ENCODE results near the gene ATP5PB.

The ATP5PB gene

DNA sequence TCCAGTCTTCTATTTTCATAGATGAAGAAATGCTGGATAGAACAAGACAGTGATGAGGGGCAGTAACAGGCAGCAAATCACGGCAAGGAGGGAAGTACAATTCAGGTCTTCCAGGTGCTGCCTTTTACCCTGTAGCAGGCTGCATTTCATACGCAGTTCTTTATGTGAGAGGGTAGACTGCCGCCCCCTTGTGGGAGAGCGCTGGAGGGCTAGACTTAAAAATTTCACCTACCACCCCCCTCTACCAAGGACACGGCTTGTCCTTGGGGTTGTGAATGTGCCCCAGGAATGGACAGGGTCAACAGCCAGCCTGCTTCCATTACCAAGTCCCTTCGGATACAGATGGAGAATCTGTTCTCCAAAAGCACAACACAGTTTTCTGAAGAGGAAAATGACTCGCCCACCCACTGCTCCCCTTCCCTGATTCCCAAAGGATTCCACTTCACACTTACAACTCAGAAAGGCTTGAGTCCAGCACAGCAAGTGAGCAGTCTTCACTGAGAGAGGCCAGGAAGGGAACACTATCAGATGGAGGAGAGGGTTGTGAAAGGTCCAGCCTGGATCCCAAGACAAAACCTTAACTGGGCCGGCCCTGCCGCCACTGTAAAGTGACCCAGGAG, 7.6 kb upstream of the ATP5PB start:
- H3K36me3 ChIP-seq (ENCODE audit: control insufficient read depth, insufficient read depth, low read length) = peaks cover 25% of the 10 kb centered on the region
- TF ChIP-seq, protein P1, sequence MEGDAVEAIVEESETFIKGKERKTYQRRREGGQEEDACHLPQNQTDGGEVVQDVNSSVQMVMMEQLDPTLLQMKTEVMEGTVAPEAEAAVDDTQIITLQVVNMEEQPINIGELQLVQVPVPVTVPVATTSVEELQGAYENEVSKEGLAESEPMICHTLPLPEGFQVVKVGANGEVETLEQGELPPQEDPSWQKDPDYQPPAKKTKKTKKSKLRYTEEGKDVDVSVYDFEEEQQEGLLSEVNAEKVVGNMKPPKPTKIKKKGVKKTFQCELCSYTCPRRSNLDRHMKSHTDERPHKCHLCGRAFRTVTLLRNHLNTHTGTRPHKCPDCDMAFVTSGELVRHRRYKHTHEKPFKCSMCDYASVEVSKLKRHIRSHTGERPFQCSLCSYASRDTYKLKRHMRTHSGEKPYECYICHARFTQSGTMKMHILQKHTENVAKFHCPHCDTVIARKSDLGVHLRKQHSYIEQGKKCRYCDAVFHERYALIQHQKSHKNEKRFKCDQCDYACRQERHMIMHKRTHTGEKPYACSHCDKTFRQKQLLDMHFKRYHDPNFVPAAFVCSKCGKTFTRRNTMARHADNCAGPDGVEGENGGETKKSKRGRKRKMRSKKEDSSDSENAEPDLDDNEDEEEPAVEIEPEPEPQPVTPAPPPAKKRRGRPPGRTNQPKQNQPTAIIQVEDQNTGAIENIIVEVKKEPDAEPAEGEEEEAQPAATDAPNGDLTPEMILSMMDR (IDR thresholded peaks at IDR 0.05; ENCODE audit: insufficient read depth, low read length, poor library complexity, severe bottlenecking) = peak; percentile 82
- no peaks in the 10 kb centered on the region for H3K27me3 ChIP-seq (replicated peaks; ENCODE audit: control insufficient read depth, insufficient read depth, low read length)
- no peak for DNase-seq (ENCODE audit: extremely low read depth, insufficient read length)
- H3K4me3 ChIP-seq (replicated peaks; ENCODE audit: low read depth, low read length) = no peak overlapping the region

DNA sequence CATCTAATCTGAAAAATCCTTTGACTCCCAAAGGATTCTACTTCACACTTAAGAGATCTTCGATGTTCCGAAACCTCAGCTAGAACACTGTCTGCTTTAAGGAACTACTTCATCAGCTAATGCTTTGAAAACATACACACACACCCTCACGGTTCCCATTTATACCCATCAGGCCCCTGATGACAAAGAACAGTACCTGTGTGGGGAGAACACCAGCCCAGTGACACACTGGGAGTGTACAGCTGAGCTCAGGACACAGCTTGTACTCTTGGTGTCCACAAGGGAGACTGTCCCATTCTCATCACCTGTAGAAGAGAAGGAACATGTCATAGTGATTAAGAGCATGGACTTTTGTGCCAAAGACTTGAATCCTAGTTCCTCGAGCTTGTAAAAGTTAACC, 6.8 kb upstream of the ATP5PB start:
- H3K27me3 ChIP-seq (replicated peaks; ENCODE audit: control insufficient read depth, insufficient read depth, low read length) = no peaks in the 10 kb centered on the region
- TF ChIP-seq, protein P1 (IDR thresholded peaks at IDR 0.05; ENCODE audit: insufficient read depth, low read length, poor library complexity, severe bottlenecking) = no peak
- DNase-seq (ENCODE audit: extremely low read depth, insufficient read length) = no peak
- H3K4me3 ChIP-seq (replicated peaks; ENCODE audit: low read depth, low read length) = no peak overlapping the region
- peaks cover 25% of the 10 kb centered on the region for H3K36me3 ChIP-seq (ENCODE audit: control insufficient read depth, insufficient read depth, low read length)

DNA sequence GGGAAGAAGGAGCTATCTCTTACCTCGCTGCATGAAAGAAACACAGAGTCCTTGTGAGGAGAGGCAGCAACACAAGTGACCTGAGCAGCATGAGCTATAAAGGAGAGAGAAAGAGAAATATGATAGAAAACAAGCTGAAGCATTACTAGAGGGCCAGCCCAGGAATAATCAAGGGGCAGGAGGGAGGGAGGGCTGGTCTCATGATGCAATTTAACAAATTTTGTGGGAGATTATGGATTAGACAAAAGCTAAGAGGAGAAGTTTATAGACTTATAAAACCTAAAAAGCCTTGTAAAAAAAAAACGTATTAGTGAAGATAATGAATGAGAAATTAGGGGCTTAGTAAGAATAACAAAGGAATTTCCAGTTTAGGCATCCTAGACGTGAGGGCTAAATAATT, 5.2 kb upstream of the ATP5PB start:
- Histone ChIP-seq H3K4me3 (replicated peaks; ENCODE audit: low read depth, low read length) (no peak overlapping the region), H3K27me3 (replicated peaks; ENCODE audit: control insufficient read depth, insufficient read depth, low read length) (no peaks in the 10 kb centered on the region), H3K36me3 (ENCODE audit: control insufficient read depth, insufficient read depth, low read length) (peaks cover 25% of the 10 kb centered on the region)
- TF ChIP-seq, protein P1 (IDR thresholded peaks at IDR 0.05; ENCODE audit: insufficient read depth, low read length, poor library complexity, severe bottlenecking) = no peak
- no peak for DNase-seq (ENCODE audit: extremely low read depth, insufficient read length)

DNA sequence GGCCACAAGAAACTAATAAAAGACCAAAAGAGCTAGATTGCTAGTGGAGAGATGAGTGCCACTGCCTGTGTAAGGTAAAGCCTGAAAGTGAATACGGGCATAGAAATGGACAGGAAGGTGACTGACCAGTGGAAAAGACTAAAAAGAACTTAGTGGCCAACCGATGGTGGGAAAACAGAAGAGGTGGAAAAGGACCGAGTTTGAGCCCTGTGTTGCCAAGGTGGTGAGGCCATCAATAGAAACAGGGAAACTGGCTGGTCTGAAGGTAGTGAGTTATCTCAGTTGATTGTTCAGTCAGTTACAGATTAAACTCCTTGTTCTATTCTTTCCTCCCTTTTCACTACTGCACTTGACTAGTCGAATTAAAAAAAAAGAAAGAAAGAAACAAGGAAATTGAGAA, 2.7 kb upstream of the ATP5PB start:
- DNase-seq (ENCODE audit: extremely low read depth, insufficient read length) = no peak
- no peaks in the 10 kb centered on the region for H3K27me3 ChIP-seq (replicated peaks; ENCODE audit: control insufficient read depth, insufficient read depth, low read length)
- H3K36me3 ChIP-seq (ENCODE audit: control insufficient read depth, insufficient read depth, low read length) = peaks cover 17% of the 10 kb centered on the region
- TF ChIP-seq, protein P1 (IDR thresholded peaks at IDR 0.05; ENCODE audit: insufficient read depth, low read length, poor library complexity, severe bottlenecking) = no peak
- no peak overlapping the region for H3K4me3 ChIP-seq (replicated peaks; ENCODE audit: low read depth, low read length)

DNA sequence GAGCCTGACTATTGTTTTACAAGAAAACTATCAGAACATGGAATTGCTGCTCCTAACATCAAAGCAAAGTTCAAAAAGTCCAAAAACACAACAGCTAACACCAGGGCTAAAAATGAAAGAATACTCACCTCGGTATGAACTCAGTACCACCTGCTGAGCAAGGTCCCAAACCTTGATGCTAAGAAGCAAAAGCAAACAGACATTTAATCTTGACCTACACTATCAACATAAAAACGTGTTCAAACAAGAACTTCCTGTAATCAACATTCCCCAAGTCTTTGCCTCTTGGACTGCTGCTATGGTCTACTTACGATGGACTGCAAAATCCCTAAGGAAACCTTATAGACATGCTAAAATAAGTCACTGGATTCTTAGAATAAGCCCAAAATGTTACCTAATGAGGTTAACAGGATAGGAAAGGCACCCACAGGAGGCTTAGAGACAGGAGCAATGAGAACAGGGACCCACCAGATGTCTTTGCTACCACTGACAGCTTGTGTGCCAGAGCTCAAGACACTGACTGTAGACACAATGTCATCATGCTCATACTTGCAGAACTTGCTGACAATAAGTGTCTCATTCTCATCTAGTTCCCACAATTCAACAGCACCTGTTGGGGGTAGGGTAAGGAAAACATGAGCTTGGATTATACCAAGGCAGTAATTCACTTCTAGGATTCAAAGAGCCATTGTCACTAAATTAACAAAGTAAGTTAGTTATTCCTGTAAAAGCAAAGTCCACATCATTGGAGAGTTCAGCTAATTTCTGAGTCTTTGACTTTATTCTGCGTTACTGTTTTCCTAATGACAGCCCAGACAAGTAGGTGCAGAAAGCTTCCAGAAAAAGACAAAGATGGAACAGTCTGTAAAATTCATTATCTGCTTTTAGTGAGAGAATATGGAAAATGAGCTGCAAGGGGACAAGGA, 2.0 kb upstream of the ATP5PB start:
- Histone ChIP-seq H3K36me3 (ENCODE audit: control insufficient read depth, insufficient read depth, low read length) (peaks cover 12% of the 10 kb centered on the region), H3K27me3 (replicated peaks; ENCODE audit: control insufficient read depth, insufficient read depth, low read length) (no peaks in the 10 kb centered on the region), H3K4me3 (replicated peaks; ENCODE audit: low read depth, low read length) (peak overlapping the region; percentile 99)
- TF ChIP-seq, protein P1 (IDR thresholded peaks at IDR 0.05; ENCODE audit: insufficient read depth, low read length, poor library complexity, severe bottlenecking) = no peak
- no peak for DNase-seq (ENCODE audit: extremely low read depth, insufficient read length)

Data from GM06990 (cell line).